AG09319 (cell line): ENCODE data around the gene PABPN1L.

Source experiments
- DNase-seq: peaks from one replicate; pipeline ENCODE4 v3.0.0-alpha.2; 2010; ENCODE audit warnings: low read depth; ENCODE audit errors: extremely low read depth
- TF ChIP-seq, protein P1 (sequence below): IDR thresholded peaks from 2 replicates; pipeline ENCODE4 v1.5.1; 2011; ENCODE audit warnings: low read depth, mild to moderate bottlenecking, inconsistent platforms, low read length, moderate library complexity

The PABPN1L gene

DNA sequence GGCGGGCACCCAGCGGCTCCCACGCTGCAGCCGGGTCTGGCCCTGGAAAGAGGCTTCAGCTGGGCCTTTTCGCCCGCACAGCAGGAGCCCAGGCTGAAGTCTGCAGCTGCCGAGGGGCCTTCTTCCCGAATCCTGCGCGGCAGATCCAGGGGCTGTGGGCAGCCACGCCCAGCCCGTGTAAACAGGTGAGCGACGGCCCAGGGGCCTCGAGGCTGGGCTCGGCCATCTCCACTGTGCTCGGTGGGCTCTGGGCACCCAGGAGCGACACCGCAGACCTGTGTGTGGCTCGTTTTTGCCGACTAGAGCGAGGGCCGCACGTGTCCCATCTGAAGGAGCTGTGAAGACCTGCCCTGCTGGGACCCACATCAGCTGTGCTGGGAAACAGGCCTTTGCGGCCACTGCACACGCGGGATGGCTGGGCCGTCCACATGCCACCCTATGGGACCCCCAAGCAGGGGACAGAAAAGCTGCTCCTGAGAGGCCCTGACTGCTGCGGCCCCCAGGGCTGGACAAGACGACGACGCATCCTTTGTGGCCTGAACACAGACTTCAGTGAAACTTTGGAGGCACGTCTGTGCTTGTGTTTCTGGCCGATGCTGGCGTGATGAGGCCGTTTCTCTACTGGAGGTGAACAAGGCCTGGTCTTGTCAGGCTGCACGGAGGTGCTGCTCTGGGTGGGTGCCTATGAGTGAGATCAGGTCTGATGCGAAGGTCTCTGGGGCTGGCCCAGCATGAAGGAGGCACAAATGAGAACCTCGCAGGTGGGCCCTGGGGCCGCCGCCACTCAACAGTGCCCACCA is 49.5 kb downstream of the PABPN1L start:
- TF ChIP-seq, protein P1, sequence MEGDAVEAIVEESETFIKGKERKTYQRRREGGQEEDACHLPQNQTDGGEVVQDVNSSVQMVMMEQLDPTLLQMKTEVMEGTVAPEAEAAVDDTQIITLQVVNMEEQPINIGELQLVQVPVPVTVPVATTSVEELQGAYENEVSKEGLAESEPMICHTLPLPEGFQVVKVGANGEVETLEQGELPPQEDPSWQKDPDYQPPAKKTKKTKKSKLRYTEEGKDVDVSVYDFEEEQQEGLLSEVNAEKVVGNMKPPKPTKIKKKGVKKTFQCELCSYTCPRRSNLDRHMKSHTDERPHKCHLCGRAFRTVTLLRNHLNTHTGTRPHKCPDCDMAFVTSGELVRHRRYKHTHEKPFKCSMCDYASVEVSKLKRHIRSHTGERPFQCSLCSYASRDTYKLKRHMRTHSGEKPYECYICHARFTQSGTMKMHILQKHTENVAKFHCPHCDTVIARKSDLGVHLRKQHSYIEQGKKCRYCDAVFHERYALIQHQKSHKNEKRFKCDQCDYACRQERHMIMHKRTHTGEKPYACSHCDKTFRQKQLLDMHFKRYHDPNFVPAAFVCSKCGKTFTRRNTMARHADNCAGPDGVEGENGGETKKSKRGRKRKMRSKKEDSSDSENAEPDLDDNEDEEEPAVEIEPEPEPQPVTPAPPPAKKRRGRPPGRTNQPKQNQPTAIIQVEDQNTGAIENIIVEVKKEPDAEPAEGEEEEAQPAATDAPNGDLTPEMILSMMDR = no peak
- DNase-seq = no peak

DNA sequence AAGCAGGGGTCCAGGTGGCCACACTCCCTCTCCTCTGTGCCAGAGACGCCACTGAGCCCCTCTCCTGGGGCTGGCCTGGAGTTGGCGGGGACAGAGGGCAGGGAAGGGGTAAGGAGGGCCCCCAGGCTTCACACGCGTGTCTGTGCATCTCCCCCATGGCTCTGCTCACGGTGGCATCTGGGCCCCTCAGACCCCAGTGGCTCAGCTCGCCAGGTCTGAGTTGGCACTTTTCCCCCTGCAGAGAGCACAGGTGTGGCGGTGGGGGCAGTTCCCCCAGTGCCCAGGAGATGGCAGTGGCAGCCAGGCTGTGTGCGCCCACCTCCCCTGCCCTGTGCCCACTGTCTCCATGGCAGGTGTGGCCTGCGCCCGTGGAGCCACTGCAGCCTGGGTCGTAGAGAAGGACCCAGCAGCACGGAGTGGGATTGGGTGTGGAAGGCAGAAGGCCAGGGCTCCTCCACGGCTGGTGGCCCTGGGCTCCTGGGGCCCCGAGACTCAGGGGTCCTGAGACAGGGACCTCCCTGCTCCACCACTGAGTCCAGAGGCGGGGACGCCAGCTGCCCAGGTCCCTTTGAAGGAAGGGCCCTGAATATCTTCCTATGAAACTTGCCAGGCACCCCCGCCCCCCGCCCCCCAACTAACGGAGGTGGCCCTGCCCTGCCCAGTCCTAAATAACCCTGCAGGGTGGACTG is 50.4 kb downstream of the PABPN1L start:
- TF ChIP-seq, protein P1 = peak; percentile 63
- DNase-seq = no peak

DNA sequence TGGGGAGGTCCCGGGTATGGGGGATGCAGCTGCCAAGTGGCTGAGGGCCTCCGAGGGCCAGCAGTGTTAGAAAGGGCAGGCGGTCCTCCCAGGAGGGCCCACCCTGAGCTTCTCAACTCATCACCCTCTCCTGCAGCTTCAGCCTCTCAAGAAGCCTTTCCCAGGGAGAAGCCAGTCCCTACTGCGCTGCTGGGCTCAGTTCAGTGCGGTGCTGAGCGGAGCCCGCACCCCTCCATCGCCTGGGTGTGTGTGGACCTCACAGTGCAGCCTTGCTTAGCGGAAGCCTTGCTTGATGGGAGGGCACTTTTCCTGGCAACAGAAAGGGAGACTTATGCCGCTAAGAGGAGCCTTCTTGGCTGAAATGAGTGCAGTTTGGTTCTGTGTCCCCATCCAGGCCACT is 51.2 kb downstream of the PABPN1L start:
- DNase-seq = no peak
- TF ChIP-seq, protein P1 = no peak

DNA sequence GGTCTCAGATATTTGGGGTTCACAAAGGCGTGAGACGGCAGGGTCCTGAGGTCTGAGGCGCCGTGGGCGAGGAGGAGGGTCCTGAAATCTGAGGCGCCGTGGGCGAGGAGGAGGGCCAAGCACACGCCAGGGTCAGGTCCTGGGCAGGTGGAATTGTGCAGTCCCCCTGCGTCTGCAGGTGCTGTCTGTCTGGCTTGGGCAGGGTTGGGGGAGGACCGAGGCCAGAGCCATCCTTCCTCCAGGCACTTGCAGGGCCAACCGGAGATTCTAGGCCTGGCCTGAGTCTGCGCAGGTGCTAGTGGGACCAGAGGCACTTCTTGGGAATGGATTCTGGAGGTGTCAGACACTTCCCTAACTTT is 52.3 kb downstream of the PABPN1L start:
- DNase-seq = no peak
- TF ChIP-seq, protein P1 = no peak
